DMS 273 (cell line): ENCODE measurements around the gene DXO.
"Not testable (repeated sequence)": the region's sequence is repeated elsewhere in the genome, so short reads cannot be mapped to it uniquely, and the experiment has no call there.

Experiments
- DNase-seq: peaks from one replicate; lab custom pipeline; 2025; ENCODE audit not compliant: unreplicated experiment; lab: John Stamatoyannopoulos, UW

Gene DXO

DNA sequence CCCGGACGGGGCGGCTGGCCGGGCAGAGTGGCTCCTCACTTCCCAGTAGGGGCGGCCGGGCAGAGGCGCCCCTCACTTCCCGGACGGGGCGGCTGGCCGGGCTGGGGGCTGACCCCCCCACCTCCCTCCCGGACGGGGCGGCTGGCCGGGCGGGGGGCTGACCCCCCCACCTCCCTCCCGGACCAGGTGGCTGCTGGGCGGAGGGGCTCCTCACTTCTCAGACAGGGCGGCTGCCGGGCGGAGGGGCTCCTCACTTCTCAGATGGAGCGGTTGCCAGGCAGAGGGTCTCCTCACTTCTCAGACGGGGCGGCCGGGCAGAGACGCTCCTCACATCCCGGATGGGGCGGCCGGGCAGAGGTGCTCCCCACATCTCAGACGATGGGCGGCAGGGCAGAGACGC lies 39.8 kb downstream of the DXO start:
- DNase-seq = not testable (repeated sequence)

DNA sequence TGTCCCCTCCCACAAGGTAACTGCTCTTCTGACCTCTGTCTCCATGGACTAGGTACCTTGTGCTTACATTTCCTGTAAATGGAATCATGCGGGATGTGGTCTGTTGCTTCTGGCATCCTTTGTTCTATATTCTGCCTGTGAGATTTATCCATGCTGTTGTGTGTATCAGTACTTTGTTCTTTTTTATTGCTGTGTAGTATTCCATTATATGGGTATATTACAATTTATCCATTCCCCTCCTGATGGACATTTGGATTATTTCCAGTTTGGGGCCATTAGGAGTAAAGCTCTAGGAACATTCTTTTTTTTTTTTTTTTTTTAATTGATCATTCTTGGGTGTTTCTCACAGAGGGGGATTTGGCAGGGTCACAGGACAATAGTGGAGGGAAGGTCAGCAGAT lies 41.0 kb downstream of the DXO start:
- no peak for DNase-seq

DNA sequence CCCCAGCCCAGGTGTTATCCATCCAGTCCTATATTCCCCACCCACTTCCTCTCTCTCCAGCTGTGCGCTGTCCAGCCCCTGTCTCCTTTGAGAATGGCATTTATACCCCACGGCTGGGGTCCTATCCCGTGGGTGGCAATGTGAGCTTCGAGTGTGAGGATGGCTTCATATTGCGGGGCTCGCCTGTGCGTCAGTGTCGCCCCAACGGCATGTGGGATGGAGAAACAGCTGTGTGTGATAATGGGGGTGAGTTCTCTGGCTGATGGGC lies 43.3 kb downstream of the DXO start:
- DNase-seq = no peak

DNA sequence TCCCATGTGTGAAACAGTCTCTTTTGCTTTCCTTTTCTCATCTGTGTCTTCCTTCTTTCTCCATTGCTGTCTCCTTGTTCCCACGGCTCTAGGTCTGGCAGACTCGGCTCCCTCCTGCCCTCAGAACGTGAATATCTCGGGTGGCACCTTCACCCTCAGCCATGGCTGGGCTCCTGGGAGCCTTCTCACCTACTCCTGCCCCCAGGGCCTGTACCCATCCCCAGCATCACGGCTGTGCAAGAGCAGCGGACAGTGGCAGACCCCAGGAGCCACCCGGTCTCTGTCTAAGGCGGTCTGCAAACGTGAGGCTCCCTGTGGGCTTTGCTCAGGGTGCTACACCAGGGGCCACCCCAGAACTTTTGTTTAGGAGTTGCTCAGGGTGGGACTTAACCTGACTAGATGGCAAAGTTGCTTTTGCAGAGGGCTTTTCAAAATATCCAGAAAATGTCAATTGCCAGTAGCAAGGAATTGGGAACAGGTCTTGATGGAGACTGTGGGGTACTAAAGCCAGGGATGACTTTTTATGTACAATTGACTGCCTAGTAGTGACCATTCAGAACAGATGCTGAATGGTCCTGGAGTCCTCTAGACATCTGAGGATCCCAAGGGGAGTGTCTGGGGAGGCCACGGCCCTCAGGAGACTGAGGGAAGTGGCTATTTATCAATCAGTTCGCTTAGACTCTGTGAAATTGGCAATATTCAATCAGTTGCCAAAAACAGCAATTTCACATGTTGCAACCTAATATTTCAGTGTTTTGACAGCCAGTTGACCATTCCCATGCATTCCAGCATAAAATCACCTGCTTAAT lies 43.9 kb downstream of the DXO start:
- no peak for DNase-seq

DNA sequence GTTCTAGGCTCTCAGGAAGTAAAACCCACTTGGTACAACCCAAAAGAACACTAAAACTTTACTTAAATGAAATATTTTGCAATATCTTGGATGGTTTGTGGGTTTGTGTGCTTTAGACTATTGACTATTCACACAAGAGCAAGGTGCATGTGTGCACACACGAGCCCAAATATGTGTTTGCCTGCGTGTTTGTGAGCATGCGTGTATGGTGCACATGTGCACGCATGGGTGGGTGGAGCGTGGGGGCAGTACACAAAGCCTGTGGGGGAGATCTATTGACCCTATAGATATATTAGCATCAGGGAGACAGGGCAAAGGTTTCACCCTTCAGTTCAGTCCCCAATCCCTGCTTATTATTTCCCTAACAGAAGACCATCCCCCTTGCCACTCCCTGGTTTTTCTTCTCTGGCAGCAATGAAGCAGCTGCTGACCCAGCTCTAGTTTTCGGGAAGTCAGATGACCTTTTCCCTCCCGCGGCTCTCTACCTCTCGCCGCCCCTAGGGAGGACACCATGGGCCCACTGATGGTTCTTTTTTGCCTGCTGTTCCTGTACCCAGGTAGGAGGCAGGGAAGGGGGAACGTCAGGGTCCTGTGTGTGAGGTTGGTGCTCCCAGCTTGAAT lies 44.6 kb downstream of the DXO start, which contains the start of gene C2:
TSS of gene C2 (plus strand) at position 476 of the 621 bp plus-strand sequence. CDS start at position 512, 36 bp downstream.
- DNase-seq = no peak

DNA sequence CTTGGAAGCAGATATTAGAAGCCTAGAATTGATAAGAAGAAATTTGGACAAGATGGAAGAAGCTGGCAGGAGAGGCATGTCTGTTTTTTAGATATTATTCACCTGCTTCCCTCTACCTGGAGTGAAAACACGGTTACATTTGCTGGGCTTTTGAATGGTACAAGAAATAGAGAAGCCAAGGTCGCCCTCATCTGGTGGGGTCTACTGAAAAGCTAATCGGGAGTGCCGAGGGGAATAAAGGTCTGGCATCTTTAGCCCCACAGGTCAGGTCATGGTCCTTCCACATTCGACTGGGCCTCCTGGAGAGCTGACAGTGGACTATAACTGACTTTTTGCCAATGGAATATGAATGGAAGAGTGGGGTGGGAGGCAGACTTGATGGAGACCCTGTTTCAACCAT lies 49.0 kb downstream of the DXO start:
- DNase-seq = peak; percentile 48

DNA sequence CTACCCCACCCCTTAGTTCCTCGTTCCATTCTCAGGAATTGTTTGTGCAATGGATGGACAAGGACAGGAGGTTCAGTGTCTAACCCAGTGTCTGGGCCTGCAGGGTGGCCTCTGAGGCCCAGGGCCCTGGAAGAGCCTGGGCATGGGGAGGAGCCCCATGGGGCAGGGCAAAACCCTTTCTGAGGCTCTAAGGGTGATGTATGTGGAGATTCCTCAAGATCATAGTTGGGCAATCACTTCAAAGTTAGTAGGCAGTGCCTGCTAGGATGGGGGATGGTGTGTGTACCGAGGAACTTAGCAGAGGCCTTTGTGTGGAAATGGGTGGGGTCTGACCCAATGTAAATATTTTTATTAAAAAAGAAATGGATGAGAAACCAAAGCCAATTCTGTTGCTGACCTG lies 51.1 kb downstream of the DXO start:
- no peak for DNase-seq
